Gastroesophageal sphincter (tissue), 4 donors: ENCODE data around the gene DCLRE1C. TPM values are rescaled to one million over a fixed set of nuclear protein-coding genes. Genes with fewer than 3 reads are reported as not detected.
A peak's percentile ranks its signal among the peaks of the same experiment; 100 is the strongest.

Experiments used
- ATAC-seq: fragments of 150-250 bp; one replicate; pipeline ENCODE4 v1.9.1; 2016; ENCODE audit warnings: mild to moderate bottlenecking, moderate library complexity
- H3K27ac ChIP-seq, 4 donors: fragments of 200-600 bp; sonication (generic) in 3 of 4; 1 replicate in 3 of 4; 2 replicates in 1 of 4; pipeline ENCODE4 v1.5.1; 2016 to 2019
- H3K27me3 ChIP-seq: fragments of 200-600 bp; sonication (generic); one replicate; pipeline ENCODE4 v1.5.1; 2019
- H3K36me3 ChIP-seq, 2 donors: fragments of 200-600 bp; sonication (generic); one replicate each; pipeline ENCODE4 v1.5.1; 2019; ENCODE audit warnings: control low read depth in 1 of 2
- H3K4me1 ChIP-seq, 3 donors: fragments of 200-600 bp; sonication (generic); 1 replicate in 2 of 3; 2 replicates in 1 of 3; pipeline ENCODE4 v1.5.1; 2016 to 2019; ENCODE audit warnings: control low read depth in 2 of 3
- H3K4me3 ChIP-seq, 2 donors: fragments of 200-600 bp; sonication (generic); one replicate each; pipeline ENCODE4 v1.5.1; 2019; ENCODE audit warnings: mild to moderate bottlenecking in 1 of 2, moderate library complexity in 1 of 2
- H3K9me3 ChIP-seq, 3 donors: fragments of 200-600 bp; sonication (generic); one replicate each; pipeline ENCODE4 v1.5.1; 2017 to 2019; ENCODE audit warnings: control low read depth in 2 of 3
- EP300 ChIP-seq: sonication (generic); formaldehyde crosslinking; IDR thresholded peaks from one replicate; pipeline ENCODE4 v1.6.1; 2017; ENCODE audit warnings: antibody characterized with exemption, mild to moderate bottlenecking
- POLR2A ChIP-seq, 2 donors: fragments of 450-650 bp; IDR thresholded peaks; one replicate each; pipeline ENCODE4 v1.6.1; 2017; ENCODE audit warnings: antibody characterized with exemption in 2 of 2, mild to moderate bottlenecking in 2 of 2, moderate library complexity in 1 of 2
- POLR2AphosphoS5 ChIP-seq: sonication (generic); formaldehyde crosslinking; IDR thresholded peaks from one replicate; pipeline ENCODE4 v1.6.1; 2017; ENCODE audit warnings: antibody characterized with exemption
- WGBS, 2 donors: methylation state at CpG; one replicate each; pipeline ENCODE4 v1.1.5; 2018; ENCODE audit warnings: low coverage in 1 of 2; 5-methylcytosine and 5-hydroxymethylcytosine counted together
- total RNA-seq, 4 donors: library from RNA; depleted of rRNA; stranded (reverse); fragments of >200 nt; gene quantifications; one replicate each; pipeline ENCODE4 v1.1.0, GENCODE V29; 2016
- TF ChIP-seq, protein P1 (sequence below), 4 experiments: fragments of 200-600 bp in 2 of 4; fragments of 450-650 bp in 2 of 4; sonication (generic) in 1 of 4; IDR thresholded peaks; one replicate each; pipeline ENCODE4 v1.5.1; 2017 to 2019; ENCODE audit warnings: antibody characterized with exemption in 4 of 4, mild to moderate bottlenecking in 2 of 4, moderate library complexity in 2 of 4

DCLRE1C gene
- total RNA-seq, 4 donors from 2014 or later: 7.7 to 16.8 (median 11.6) TPM

GRCh38 chr10:14959221-14960057, 5.5 kb upstream of the DCLRE1C start, which contains the start of gene MEIG1:
TSS of gene MEIG1 (plus strand) at chr10:14959388. CDS start at chr10:14966469, 7,081 bp downstream.
- 0% methylated on average over 7 to 15 of the region's 60 CpGs for WGBS, 2 donors
- TF ChIP-seq EP300 (no peak), POLR2A (IDR thresholded peaks at IDR 0.05) (peak; percentile 26 to 32), POLR2AphosphoS5 (peak; percentile 48)
- TF ChIP-seq, protein P1, sequence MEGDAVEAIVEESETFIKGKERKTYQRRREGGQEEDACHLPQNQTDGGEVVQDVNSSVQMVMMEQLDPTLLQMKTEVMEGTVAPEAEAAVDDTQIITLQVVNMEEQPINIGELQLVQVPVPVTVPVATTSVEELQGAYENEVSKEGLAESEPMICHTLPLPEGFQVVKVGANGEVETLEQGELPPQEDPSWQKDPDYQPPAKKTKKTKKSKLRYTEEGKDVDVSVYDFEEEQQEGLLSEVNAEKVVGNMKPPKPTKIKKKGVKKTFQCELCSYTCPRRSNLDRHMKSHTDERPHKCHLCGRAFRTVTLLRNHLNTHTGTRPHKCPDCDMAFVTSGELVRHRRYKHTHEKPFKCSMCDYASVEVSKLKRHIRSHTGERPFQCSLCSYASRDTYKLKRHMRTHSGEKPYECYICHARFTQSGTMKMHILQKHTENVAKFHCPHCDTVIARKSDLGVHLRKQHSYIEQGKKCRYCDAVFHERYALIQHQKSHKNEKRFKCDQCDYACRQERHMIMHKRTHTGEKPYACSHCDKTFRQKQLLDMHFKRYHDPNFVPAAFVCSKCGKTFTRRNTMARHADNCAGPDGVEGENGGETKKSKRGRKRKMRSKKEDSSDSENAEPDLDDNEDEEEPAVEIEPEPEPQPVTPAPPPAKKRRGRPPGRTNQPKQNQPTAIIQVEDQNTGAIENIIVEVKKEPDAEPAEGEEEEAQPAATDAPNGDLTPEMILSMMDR (IDR thresholded peaks at IDR 0.05): peak in 1 of 4 experiments; percentile 3

DNA sequence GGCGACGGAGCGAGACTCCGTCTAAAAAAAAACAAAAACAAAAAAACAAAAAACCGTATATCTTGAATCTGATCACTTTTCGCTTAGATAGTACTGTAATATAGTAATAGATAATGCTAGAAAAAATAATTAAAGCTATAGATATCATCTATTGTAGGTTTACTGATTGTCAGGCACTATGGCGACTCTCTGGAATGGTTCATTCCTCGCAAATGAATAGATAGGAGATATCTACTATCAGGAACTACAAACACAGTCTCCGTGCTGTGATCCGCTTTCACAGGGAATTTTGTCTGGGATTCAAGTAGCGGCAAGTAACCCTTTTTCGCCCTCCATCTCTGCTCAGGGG, 5.0 kb upstream of the DCLRE1C start:
- Histone ChIP-seq H3K4me1 (peaks cover 0 to 22% (median 4%) of the 10 kb centered on the region in 3 donors), H3K27me3 (no peaks in the 10 kb centered on the region), H3K27ac (peak overlapping the region; percentile 91 to 95 (median 92)), H3K36me3 (no peaks in the 10 kb centered on the region), H3K9me3 (no peaks in the 10 kb centered on the region), H3K4me3 (peak overlapping the region; percentile 51 to 83)
- TF ChIP-seq POLR2AphosphoS5: no peak
- no peak for TF ChIP-seq EP300
- TF ChIP-seq, protein P1 (IDR thresholded peaks at IDR 0.05): no peak
- TF ChIP-seq POLR2A (IDR thresholded peaks at IDR 0.05): no peak
- no peak for ATAC-seq
- WGBS, 2 donors: 49 to 65% methylated on average over 4 to 10 of the region's 12 CpGs

More at GRCh38 chr10:14959221-14960057, 5.5 kb upstream of the DCLRE1C start, which contains the start of gene MEIG1:
- H3K4me3 ChIP-seq: peak within 1 kb of the TSS; percentile 51 to 83
- peak; percentile 99 for ATAC-seq
- H3K36me3 ChIP-seq: no peaks in the 10 kb centered on the region
- peaks cover 0 to 21% (median 4%) of the 10 kb centered on the region in 3 donors for H3K4me1 ChIP-seq
- H3K9me3 ChIP-seq: no peaks in the 10 kb centered on the region
- peak within 1 kb of the TSS; percentile 91 to 95 (median 92) for H3K27ac ChIP-seq
- no peaks in the 10 kb centered on the region for H3K27me3 ChIP-seq

DNA sequence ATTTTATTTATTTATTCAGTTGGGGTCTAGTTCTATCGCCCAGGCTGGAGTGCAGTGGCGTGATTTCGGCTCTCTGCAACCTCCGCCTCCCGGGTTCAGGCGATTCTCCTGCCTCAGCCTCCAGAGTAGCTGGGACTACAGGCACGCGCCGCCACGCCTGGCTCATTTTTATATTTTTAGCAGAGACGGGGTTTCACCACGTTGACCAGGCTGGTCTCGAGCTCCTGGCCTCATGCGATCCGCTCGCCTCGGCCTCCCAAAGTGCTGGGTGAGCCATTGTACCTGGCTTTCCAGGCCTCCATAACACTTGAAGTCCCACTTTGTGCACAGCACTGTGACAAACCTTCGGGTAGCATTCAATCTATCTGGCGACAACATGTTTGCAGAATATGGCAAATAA, 1.0 kb upstream of the DCLRE1C start:
- no peak for ATAC-seq
- no peaks in the 10 kb centered on the region for H3K36me3 ChIP-seq
- WGBS, 2 donors: 90% methylated on average over 2 of the region's 19 CpGs; no CpG with 5 or more reads in 1 of the 2 donors
- no peak overlapping the region for H3K4me3 ChIP-seq
- no peak for TF ChIP-seq POLR2AphosphoS5
- TF ChIP-seq POLR2A (IDR thresholded peaks at IDR 0.05): no peak
- TF ChIP-seq EP300: no peak
- TF ChIP-seq, protein P1 (IDR thresholded peaks at IDR 0.05): no peak
- no peaks in the 10 kb centered on the region for H3K27me3 ChIP-seq
- no peaks in the 10 kb centered on the region for H3K9me3 ChIP-seq
- peak overlapping the region in 3 of 4 donors; percentile 92 to 95 (median 95) for H3K27ac ChIP-seq
- peaks cover 0 to 42% (median 7%) of the 10 kb centered on the region in 3 donors for H3K4me1 ChIP-seq

DNA sequence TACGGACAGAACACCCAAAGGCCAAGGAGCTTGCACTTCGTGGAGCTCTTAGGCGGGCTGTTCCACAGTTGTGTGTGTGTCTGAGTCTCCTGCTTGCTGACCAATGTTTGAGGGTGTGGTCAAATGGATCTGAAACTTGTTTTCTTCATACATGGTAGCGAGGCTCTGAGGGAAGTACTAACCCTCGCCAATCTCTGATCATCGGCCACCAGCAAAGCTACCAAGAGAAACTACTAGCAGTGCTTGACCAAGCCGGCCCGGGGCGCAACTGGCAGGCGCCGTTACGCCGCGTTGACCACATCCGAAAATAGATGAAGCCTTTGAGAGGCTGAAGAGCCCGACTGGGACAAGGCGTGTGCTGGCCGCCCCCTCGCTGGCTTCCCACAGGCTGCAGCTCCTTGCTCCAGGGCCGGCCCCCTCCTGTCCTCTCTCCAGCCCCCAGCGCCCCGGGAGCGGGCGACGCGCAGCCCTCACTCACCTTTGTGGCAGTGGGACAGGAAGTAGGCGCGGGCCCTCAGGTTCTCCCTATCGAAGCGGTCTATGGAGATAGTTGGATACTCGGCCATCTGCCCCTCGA, 384 bp downstream of the DCLRE1C start:
- 0% methylated on average over 3 of the region's 32 CpGs; no CpG with 5 or more reads in 1 of the 2 donors for WGBS, 2 donors
- peak; percentile 63 for ATAC-seq

More for the DNA sequence above, 384 bp downstream of the DCLRE1C start:
- peak overlapping the region; percentile 49 to 87 for H3K4me3 ChIP-seq
- peaks cover 0 to 4% of the 10 kb centered on the region in 2 donors for H3K36me3 ChIP-seq
- TF ChIP-seq EP300 (no peak), POLR2AphosphoS5 (no peak), POLR2A (IDR thresholded peaks at IDR 0.05) (no peak)
- TF ChIP-seq, protein P1 (IDR thresholded peaks at IDR 0.05): no peak
- H3K27me3 ChIP-seq: no peaks in the 10 kb centered on the region
- H3K4me1 ChIP-seq: peaks cover 0 to 37% (median 7%) of the 10 kb centered on the region in 3 donors
- H3K27ac ChIP-seq: peak overlapping the region; percentile 47 to 95 (median 94)
- H3K9me3 ChIP-seq: no peaks in the 10 kb centered on the region
